Measurements from ENCODE around the gene TPCN2. TPM values are rescaled to one million over a fixed set of nuclear protein-coding genes. Genes with fewer than 3 reads are reported as not detected.

Gene TPCN2
- total RNA-seq, 3 donors from 2014 or later: 19.5 to 37.4 (median 20.7) TPM

DNA sequence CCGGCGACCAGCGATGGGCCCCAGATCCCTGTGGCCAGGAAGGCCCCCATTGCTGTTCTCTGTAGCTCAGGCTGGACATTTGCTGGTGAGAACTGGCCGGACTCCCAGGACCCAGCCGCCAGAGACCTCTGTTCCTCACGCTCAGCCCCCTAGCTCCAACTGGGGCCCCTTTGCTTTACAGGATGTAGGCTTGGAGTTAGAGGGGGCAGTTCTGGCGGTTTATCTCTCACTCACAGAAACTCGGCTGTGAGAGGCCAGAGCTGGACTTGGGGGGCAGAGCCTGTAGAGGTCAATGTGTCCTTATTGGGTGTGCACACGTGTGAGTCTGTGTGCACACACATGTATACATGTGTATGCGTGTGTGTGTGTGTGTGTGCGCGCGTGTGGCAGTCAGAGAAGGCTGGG is 107.5 kb downstream of the TPCN2 start:
- DNase-seq: no peak
- no peak for ATAC-seq
- Histone ChIP-seq H3K4me1 (ENCODE audit: low read depth) (no peaks in the 10 kb centered on the region), H3K9me3 (no peaks in the 10 kb centered on the region), H3K4me3 (no peak overlapping the region), H3K36me3 (ENCODE audit: low read depth) (no peaks in the 10 kb centered on the region)
- TF ChIP-seq CTCF (IDR thresholded peaks at IDR 0.05): no peak
- intact Hi-C loops (cut with DNase I, micrococcal nuclease): no loop called here

- DNase-seq (no peak), ATAC-seq (no peak)
- H3K4me3 ChIP-seq: no peak overlapping the region
- H3K4me1 ChIP-seq (ENCODE audit: low read depth): no peaks in the 10 kb centered on the region
- no peak for TF ChIP-seq CTCF (IDR thresholded peaks at IDR 0.05)
- H3K9me3 ChIP-seq: no peaks in the 10 kb centered on the region
- H3K36me3 ChIP-seq (ENCODE audit: low read depth): no peaks in the 10 kb centered on the region
- intact Hi-C loops (cut with DNase I, micrococcal nuclease): no loop called here
Measured at GRCh38 chr11:69156673-69157155, 108.0 kb downstream of the TPCN2 start.

GRCh38 chr11:69157156-69157821 is 108.6 kb downstream of the TPCN2 start:
- no peak for TF ChIP-seq CTCF (IDR thresholded peaks at IDR 0.05)
- Histone ChIP-seq H3K4me1 (ENCODE audit: low read depth) (no peaks in the 10 kb centered on the region), H3K9me3 (no peaks in the 10 kb centered on the region), H3K4me3 (no peak overlapping the region), H3K36me3 (ENCODE audit: low read depth) (no peaks in the 10 kb centered on the region)
- ATAC-seq (peak; percentile 55), DNase-seq (no peak)
- intact Hi-C loops (cut with DNase I, micrococcal nuclease): no loop called here

- no peak for ATAC-seq
- no peak for TF ChIP-seq CTCF (IDR thresholded peaks at IDR 0.05)
- Histone ChIP-seq H3K4me1 (ENCODE audit: low read depth) (no peaks in the 10 kb centered on the region), H3K9me3 (no peaks in the 10 kb centered on the region), H3K36me3 (ENCODE audit: low read depth) (no peaks in the 10 kb centered on the region), H3K4me3 (no peak overlapping the region)
- intact Hi-C loops (cut with DNase I, micrococcal nuclease): no loop called here
- no peak for DNase-seq
Measured at GRCh38 chr11:69157822-69158231, 109.1 kb downstream of the TPCN2 start.

DNA sequence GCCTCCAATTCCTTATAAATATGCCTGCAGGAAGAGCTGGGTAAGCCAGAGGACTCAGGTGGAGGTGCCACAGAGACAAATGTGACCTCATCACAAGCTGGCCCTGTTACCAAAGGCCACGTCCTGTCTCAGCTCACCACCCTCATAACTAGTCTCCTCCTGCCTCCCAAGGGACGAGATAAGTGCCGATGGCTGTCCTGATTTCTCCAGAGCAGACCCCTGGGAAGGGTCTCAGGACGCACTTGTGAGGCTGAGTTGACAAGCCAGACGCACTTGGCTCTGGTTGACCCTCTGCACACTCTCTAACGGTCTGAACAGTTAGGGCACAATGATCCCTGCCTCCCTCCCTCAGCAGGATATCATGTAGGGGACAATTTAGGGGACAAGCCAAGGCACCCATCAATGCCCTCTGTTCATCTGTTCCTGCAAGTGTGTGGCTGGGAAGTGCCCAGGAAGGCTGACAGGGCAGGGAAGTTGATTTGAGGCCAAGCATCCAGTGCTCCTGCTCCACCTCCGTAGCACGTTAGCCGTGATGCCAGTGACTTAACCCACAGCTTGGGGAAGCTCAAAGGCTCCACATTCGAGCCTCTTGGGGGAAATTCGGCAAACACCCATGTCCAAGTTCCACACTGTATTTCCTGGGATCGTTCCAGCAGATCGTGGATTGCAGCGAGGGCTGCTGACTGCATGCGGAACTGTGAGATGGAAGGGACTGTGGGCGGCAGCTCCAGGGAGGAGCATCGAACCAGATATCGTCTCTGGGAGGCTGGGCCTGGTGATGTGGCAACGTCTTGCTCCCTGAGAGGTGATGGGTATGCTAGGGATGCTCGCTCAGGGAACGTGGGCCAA is 109.8 kb downstream of the TPCN2 start:
- ATAC-seq (no peak), DNase-seq (no peak)
- intact Hi-C loops (cut with DNase I, micrococcal nuclease): no loop called here
- no peak for TF ChIP-seq CTCF (IDR thresholded peaks at IDR 0.05)
- Histone ChIP-seq H3K9me3 (no peaks in the 10 kb centered on the region), H3K4me3 (no peak overlapping the region), H3K4me1 (ENCODE audit: low read depth) (no peaks in the 10 kb centered on the region), H3K36me3 (ENCODE audit: low read depth) (no peaks in the 10 kb centered on the region)

All from mucosa of descending colon (tissue), 3 donors.